Measurements from ENCODE around the gene TRAF6.
"Not testable (repeated sequence)": the region's sequence is repeated elsewhere in the genome, so short reads cannot be mapped to it uniquely, and the experiment has no call there.

TRAF6 gene

GRCh38 chr11:36483042-36483441, 27.0 kb downstream of the TRAF6 start:
- ATAC-seq (ENCODE audit: low read depth); H3K9me3 Mint-ChIP-seq; H3K4me1 Mint-ChIP-seq; H3K36me3 Mint-ChIP-seq; H3K27ac Mint-ChIP-seq; H3K27me3 Mint-ChIP-seq; H3K4me3 Mint-ChIP-seq; DNase-seq (ENCODE audit: low spot score in 2 of 2): not testable (repeated sequence)

DNA sequence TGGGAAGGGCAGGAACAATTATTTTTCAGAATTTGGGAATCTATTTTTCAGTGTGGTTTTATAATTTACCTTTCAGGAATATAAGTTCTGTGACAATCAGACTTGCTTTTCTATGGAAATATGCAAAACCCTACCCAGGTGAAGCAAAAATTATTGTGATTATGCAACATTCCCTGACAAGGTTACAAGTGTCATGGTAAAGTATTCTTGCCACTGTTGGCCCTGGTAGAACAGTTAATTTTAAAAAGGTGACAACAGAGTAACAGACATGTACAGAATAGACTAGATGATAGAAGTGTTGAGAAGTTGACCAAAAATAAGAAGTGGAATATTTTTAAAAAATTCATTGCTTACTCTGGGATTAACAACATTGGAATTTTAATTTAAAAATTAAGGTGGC, 29.2 kb downstream of the TRAF6 start:
- H3K27ac Mint-ChIP-seq = no peak overlapping the region
- ATAC-seq (ENCODE audit: low read depth) = no peak
- no peaks in the 10 kb centered on the region for H3K4me1 Mint-ChIP-seq
- no peaks in the 10 kb centered on the region for H3K36me3 Mint-ChIP-seq
- no peaks in the 10 kb centered on the region for H3K9me3 Mint-ChIP-seq
- H3K4me3 Mint-ChIP-seq = no peak overlapping the region
- no peaks in the 10 kb centered on the region for H3K27me3 Mint-ChIP-seq
- no peak for DNase-seq (ENCODE audit: low spot score in 2 of 2)

DNA sequence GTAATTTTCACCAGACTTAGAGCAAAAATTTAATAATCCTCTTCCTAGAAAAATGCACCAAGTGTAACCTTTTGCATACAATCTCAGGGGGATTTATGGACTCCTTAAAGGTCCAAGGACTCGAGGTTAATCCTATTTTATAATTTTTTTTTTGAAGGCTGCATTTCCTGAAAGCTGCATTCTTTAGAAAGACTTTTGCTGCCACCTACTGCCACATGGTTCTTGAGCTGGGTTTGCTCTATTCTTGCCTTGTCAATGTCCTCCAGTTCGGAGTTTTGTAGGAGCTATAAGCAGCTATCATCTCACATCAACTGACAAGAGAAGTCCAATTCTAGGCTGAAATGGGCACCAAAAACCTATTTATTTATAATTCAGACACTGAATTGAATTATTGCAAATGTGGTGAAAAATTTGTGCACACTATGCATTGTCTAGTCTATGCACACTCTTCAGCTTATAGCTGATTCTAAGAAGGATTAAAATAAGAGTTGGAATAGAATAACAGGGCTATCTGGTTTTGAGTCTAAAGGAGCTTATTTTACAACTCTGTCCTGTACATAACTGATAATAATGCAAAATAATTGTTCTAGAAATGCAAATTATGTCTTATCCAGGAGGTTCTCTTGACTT, 31.3 kb downstream of the TRAF6 start:
- Mint-ChIP-seq H3K27me3 (no peaks in the 10 kb centered on the region), H3K4me3 (no peak overlapping the region), H3K9me3 (no peaks in the 10 kb centered on the region), H3K36me3 (no peaks in the 10 kb centered on the region), H3K27ac (no peak overlapping the region), H3K4me1 (no peaks in the 10 kb centered on the region)
- DNase-seq (ENCODE audit: low spot score in 2 of 2) (peak; percentile 23 to 29), ATAC-seq (ENCODE audit: low read depth) (peak; percentile 41)

GRCh38 chr11:36475192-36475591, 34.9 kb downstream of the TRAF6 start:
- Mint-ChIP-seq H3K4me1 (no peaks in the 10 kb centered on the region), H3K36me3 (no peaks in the 10 kb centered on the region), H3K27ac (no peak overlapping the region), H3K9me3 (no peaks in the 10 kb centered on the region), H3K27me3 (no peaks in the 10 kb centered on the region), H3K4me3 (no peak overlapping the region)
- ATAC-seq (ENCODE audit: low read depth) (no peak), DNase-seq (ENCODE audit: low spot score in 2 of 2) (no peak)

DNA sequence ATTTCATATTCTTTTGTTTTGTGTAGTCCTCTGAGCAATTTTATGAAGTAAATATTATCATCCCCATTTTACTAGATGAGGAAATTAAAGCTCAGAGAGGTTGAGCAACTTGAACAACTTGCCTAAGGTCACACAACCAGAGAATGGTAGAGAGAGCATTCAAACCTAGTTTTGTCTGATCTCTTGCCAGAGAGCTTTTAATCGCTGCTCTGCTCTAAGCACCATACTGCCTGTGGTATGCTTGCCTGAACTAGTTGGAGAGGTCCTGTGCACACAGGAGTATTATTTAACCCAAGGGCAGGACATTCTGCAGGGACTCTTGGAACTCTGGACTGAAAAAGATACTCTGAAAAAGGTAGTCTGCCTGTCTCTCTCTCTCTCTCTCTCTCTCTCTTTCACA, 38.5 kb downstream of the TRAF6 start:
- ATAC-seq (ENCODE audit: low read depth) (no peak), DNase-seq (ENCODE audit: low spot score in 2 of 2) (no peak)
- H3K4me1 Mint-ChIP-seq = no peaks in the 10 kb centered on the region
- H3K27ac Mint-ChIP-seq = no peak overlapping the region
- no peaks in the 10 kb centered on the region for H3K9me3 Mint-ChIP-seq
- peaks cover 3% of the 10 kb centered on the region for H3K36me3 Mint-ChIP-seq
- peaks cover 6% of the 10 kb centered on the region for H3K27me3 Mint-ChIP-seq
- H3K4me3 Mint-ChIP-seq = no peak overlapping the region

DNA sequence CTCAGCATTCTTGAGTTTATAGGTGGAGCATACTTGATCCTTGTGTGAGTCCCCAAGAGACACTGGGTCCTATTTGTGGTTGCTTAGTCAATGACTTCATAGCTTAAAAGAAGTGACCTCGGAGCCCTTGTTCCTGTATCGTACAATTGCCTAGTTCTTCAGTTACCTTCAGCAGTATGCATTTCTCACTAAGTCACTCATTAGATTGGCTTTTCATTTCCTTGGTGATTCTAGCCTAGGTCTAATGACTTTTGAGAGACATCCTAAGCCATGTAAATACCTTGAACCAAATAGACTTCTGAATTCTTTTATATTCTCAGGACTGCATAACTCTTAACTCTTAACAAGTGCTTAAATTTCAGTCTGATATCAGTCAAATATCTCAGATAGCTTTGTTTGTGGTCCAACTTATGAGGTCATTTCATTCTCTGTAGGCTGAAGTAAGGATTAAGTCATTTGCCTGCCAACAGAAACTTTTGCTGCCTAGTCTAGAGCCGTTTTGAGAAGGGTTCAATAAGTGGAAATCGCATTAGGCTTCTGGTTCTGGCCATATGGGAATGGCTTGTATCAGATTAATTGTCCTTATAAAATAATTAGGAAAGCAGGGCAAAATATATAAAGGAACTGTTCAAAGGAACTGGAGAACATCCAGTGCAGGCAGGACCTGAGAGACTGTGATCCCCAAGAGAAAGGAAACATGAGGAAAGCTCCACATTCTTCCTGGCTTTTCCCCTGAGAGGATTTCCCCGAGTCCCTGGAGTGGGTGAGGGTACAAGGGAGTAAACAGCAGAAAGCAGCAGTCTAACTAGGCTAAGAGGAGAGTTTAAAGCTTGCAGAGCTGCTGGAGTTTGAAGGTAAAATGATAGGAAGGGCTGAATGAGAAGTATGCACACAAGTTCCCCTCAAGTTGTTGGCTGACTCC, 39.9 kb downstream of the TRAF6 start:
- no peaks in the 10 kb centered on the region for H3K9me3 Mint-ChIP-seq
- no peak overlapping the region for H3K4me3 Mint-ChIP-seq
- peaks cover 3% of the 10 kb centered on the region for H3K36me3 Mint-ChIP-seq
- no peak overlapping the region for H3K27ac Mint-ChIP-seq
- DNase-seq (ENCODE audit: low spot score in 2 of 2) (no peak), ATAC-seq (ENCODE audit: low read depth) (no peak)
- peaks cover 8% of the 10 kb centered on the region for H3K27me3 Mint-ChIP-seq
- no peaks in the 10 kb centered on the region for H3K4me1 Mint-ChIP-seq

DNA sequence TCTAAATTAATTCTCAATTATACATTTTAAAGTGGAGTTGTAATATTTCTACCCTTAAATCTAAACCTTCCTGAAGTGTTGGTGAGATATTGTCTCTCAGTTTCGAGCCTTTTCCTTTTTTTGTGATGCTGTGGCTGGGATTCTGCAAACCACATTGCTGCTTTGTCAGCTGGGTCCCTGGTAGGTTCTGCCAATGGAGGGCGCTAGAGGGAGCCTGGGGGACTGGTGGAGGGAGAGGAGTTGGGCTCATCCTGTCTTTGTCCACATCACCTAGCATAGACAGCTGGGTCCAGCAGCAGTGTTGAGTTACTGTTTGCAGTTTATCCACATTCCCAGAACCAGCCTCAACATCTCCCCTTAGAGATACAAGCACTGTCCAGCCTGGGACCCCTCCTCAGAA, 41.0 kb downstream of the TRAF6 start:
- H3K27ac Mint-ChIP-seq = no peak overlapping the region
- ATAC-seq (ENCODE audit: low read depth) (no peak), DNase-seq (ENCODE audit: low spot score in 2 of 2) (no peak)
- H3K4me1 Mint-ChIP-seq = no peaks in the 10 kb centered on the region
- H3K9me3 Mint-ChIP-seq = no peaks in the 10 kb centered on the region
- peaks cover 3% of the 10 kb centered on the region for H3K36me3 Mint-ChIP-seq
- no peak overlapping the region for H3K4me3 Mint-ChIP-seq
- H3K27me3 Mint-ChIP-seq = peaks cover 8% of the 10 kb centered on the region

GRCh38 chr11:36467916-36468315, 42.2 kb downstream of the TRAF6 start:
- no peak for ATAC-seq (ENCODE audit: low read depth)
- Mint-ChIP-seq H3K27ac (no peak overlapping the region), H3K27me3 (peaks cover 8% of the 10 kb centered on the region), H3K9me3 (no peaks in the 10 kb centered on the region), H3K4me1 (no peaks in the 10 kb centered on the region), H3K36me3 (peaks cover 3% of the 10 kb centered on the region), H3K4me3 (no peak overlapping the region)
- DNase-seq (ENCODE audit: low spot score in 2 of 2) = no peak

DNA sequence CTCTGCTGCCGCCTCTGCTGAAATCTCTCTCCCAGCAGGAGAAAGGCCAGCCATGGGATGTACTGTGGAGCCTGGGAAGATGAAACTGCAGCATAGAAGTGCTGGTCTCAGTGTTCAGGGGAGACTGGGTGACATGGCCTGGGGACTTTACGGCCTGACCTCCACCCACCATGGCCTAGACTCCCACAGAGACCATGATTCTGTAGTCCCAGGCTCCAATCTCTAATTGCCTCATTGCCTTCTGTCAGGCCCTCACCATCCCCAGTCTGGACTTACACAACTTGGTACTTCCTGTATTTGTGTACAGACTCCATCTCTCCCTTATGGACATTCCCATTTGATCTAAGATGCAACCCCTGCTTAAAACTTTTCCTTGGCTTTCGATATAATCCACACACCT, 43.1 kb downstream of the TRAF6 start:
- Mint-ChIP-seq H3K27me3 (peaks cover 8% of the 10 kb centered on the region), H3K9me3 (no peaks in the 10 kb centered on the region), H3K36me3 (peaks cover 3% of the 10 kb centered on the region), H3K4me3 (no peak overlapping the region), H3K4me1 (no peaks in the 10 kb centered on the region), H3K27ac (no peak overlapping the region)
- no peak for ATAC-seq (ENCODE audit: low read depth)
- no peak for DNase-seq (ENCODE audit: low spot score in 2 of 2)

- ATAC-seq (ENCODE audit: low read depth) (no peak), DNase-seq (ENCODE audit: low spot score in 2 of 2) (no peak)
- Mint-ChIP-seq H3K4me1 (no peaks in the 10 kb centered on the region), H3K27ac (no peak overlapping the region), H3K4me3 (no peak overlapping the region), H3K36me3 (peaks cover 3% of the 10 kb centered on the region), H3K9me3 (no peaks in the 10 kb centered on the region), H3K27me3 (peaks cover 8% of the 10 kb centered on the region)
Observed at GRCh38 chr11:36465449-36466163, 44.5 kb downstream of the TRAF6 start.

GRCh38 chr11:36464720-36465119, 45.4 kb downstream of the TRAF6 start:
- no peak overlapping the region for H3K27ac Mint-ChIP-seq
- no peak for ATAC-seq (ENCODE audit: low read depth)
- H3K4me1 Mint-ChIP-seq = no peaks in the 10 kb centered on the region

GRCh38 chr11:36463781-36464180, 46.3 kb downstream of the TRAF6 start:
- no peaks in the 10 kb centered on the region for H3K9me3 Mint-ChIP-seq
- no peak overlapping the region for H3K27ac Mint-ChIP-seq
- ATAC-seq (ENCODE audit: low read depth) (no peak), DNase-seq (ENCODE audit: low spot score in 2 of 2) (no peak)
- H3K4me3 Mint-ChIP-seq = no peak overlapping the region
- H3K4me1 Mint-ChIP-seq = no peaks in the 10 kb centered on the region
- H3K27me3 Mint-ChIP-seq = peaks cover 8% of the 10 kb centered on the region
- peaks cover 3% of the 10 kb centered on the region for H3K36me3 Mint-ChIP-seq

More at GRCh38 chr11:36464720-36465119, 45.4 kb downstream of the TRAF6 start:
- peaks cover 8% of the 10 kb centered on the region for H3K27me3 Mint-ChIP-seq
- H3K36me3 Mint-ChIP-seq = peaks cover 3% of the 10 kb centered on the region
- H3K4me3 Mint-ChIP-seq = no peak overlapping the region
- no peaks in the 10 kb centered on the region for H3K9me3 Mint-ChIP-seq
- no peak for DNase-seq (ENCODE audit: low spot score in 2 of 2)

GRCh38 chr11:36462321-36462720, 47.8 kb downstream of the TRAF6 start:
- no peak for ATAC-seq (ENCODE audit: low read depth)
- no peak for DNase-seq (ENCODE audit: low spot score in 2 of 2)
- H3K27ac Mint-ChIP-seq = no peak overlapping the region
- peaks cover 1% of the 10 kb centered on the region for H3K36me3 Mint-ChIP-seq
- no peaks in the 10 kb centered on the region for H3K4me1 Mint-ChIP-seq
- H3K27me3 Mint-ChIP-seq = peaks cover 7% of the 10 kb centered on the region
- no peak overlapping the region for H3K4me3 Mint-ChIP-seq
- no peaks in the 10 kb centered on the region for H3K9me3 Mint-ChIP-seq

DNA sequence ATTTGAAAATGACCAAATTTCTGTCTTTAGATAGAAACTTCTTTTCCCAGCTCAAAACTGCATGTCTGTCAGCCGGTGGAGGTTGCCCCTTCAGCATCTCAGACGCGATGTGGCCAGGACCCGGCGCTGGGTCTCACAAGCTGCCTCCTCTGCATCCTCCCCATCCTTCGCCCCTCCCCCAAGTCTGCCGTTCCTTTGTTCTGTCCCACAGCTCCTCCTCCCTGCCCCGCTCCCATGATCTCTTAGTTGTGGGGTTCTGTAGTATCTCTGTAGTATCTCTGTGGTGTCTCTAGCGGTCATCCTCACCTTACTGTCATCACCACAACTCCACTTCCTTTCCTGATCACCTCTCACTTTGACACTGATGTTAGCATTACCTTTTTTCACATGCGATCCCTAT, 49.9 kb downstream of the TRAF6 start:
- Mint-ChIP-seq H3K36me3 (no peaks in the 10 kb centered on the region), H3K4me3 (no peak overlapping the region), H3K27ac (no peak overlapping the region), H3K27me3 (no peaks in the 10 kb centered on the region), H3K9me3 (no peaks in the 10 kb centered on the region), H3K4me1 (no peaks in the 10 kb centered on the region)
- no peak for DNase-seq (ENCODE audit: low spot score in 2 of 2)
- no peak for ATAC-seq (ENCODE audit: low read depth)

Measured in memory B cell (primary cell).